ENCODE data around the gene SRPX2. TPM values are rescaled to one million over a fixed set of nuclear protein-coding genes. Genes with fewer than 3 reads are reported as not detected.

Gene SRPX2
- total RNA-seq, 6 experiments from 2014 or later = 3.1 to 13.7 (median 3.7) TPM

- no peak for ATAC-seq
- H3K27me3 ChIP-seq = no peaks in the 10 kb centered on the region
- intact Hi-C loops (cut with DNase I) = no loop called here
- H3K9me3 ChIP-seq = no peaks in the 10 kb centered on the region
- no peaks in the 10 kb centered on the region for H3K4me1 ChIP-seq
- 34% methylated on average over 3 of the region's 3 CpGs for WGBS (ENCODE audit: insufficient coverage, low coverage, low lambda C conversion rate, missing lambda C conversion rate)
- no peak for DNase-seq
- TF ChIP-seq CTCF (IDR thresholded peaks at IDR 0.05) (no peak), POLR2A (IDR thresholded peaks at IDR 0.05) (no peak)
- H3K36me3 ChIP-seq = no peaks in the 10 kb centered on the region
- H3K27ac ChIP-seq = no peak overlapping the region
- no peak overlapping the region for H3K4me3 ChIP-seq
Measured at GRCh38 chrX:100704581-100705203, 60.7 kb downstream of the SRPX2 start.

DNA sequence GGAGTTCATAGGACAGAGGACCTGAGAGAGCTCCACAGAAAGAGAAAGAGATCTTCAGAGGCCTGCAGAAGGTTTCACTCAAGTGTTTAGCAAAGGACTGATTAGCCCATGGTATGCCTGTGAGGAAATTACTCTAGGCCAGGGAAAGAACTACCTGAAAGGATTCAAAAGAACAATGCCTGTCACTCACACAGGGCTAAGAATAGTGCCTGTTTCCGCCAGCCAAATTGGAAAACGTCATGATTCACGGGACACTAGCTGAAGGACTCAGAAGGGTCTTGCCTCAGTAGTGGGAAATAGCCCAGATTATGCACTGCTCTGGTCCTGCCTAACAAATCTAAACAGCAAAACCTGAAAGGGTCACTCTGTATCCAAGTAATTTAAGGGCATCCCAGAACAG, 66.8 kb downstream of the SRPX2 start:
- DNase-seq (no peak), ATAC-seq (peak in 1 of 4 donors; percentile 33)
- Histone ChIP-seq H3K36me3 (no peaks in the 10 kb centered on the region), H3K9me3 (no peaks in the 10 kb centered on the region), H3K27ac (no peak overlapping the region), H3K27me3 (no peaks in the 10 kb centered on the region), H3K4me1 (no peaks in the 10 kb centered on the region), H3K4me3 (no peak overlapping the region)
- 25% methylated on average over 3 of the region's 3 CpGs for WGBS (ENCODE audit: insufficient coverage, low coverage, low lambda C conversion rate, missing lambda C conversion rate)
- TF ChIP-seq CTCF (IDR thresholded peaks at IDR 0.05) = no peak
- TF ChIP-seq POLR2A (IDR thresholded peaks at IDR 0.05) = no peak
- intact Hi-C loops (cut with DNase I) = no loop called here

DNA sequence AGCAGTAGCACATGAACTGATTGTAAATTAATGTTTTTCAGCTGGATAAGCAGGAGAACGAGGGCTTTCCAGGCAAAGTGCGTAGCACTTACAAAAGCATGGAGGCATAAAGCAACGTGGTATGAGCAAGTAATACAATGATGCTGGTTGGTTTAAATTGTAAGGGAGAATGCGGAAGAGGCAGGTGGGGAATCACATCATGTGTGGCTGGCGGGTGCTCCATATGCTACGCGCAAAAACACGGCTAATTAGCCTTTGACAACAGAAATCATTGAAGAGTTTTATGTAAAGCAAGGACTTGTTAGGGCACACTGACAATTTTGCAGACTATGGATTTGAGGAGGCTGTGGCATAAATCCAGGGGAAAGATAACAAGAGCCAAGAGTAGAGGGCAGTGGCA, 73.4 kb downstream of the SRPX2 start:
- Histone ChIP-seq H3K4me1 (no peaks in the 10 kb centered on the region), H3K4me3 (no peak overlapping the region), H3K27me3 (no peaks in the 10 kb centered on the region), H3K36me3 (no peaks in the 10 kb centered on the region), H3K27ac (no peak overlapping the region), H3K9me3 (no peaks in the 10 kb centered on the region)
- DNase-seq (no peak), ATAC-seq (no peak)
- 62% methylated on average over 8 of the region's 8 CpGs for WGBS (ENCODE audit: insufficient coverage, low coverage, low lambda C conversion rate, missing lambda C conversion rate)
- intact Hi-C loops (cut with DNase I) = no loop called here
- TF ChIP-seq CTCF (IDR thresholded peaks at IDR 0.05) (no peak), POLR2A (IDR thresholded peaks at IDR 0.05) (no peak)

GRCh38 chrX:100719139-100719538, 75.1 kb downstream of the SRPX2 start:
- WGBS (ENCODE audit: insufficient coverage, low coverage, low lambda C conversion rate, missing lambda C conversion rate) = 47% methylated on average over 2 of the region's 2 CpGs
- Histone ChIP-seq H3K27me3 (no peaks in the 10 kb centered on the region), H3K36me3 (no peaks in the 10 kb centered on the region), H3K9me3 (no peaks in the 10 kb centered on the region), H3K4me3 (no peak overlapping the region), H3K27ac (no peak overlapping the region), H3K4me1 (no peaks in the 10 kb centered on the region)
- ATAC-seq (peak in 1 of 4 donors; percentile 56), DNase-seq (no peak)
- no peak for TF ChIP-seq POLR2A (IDR thresholded peaks at IDR 0.05)
- intact Hi-C loops (cut with DNase I) = no loop called here

- Histone ChIP-seq H3K36me3 (no peaks in the 10 kb centered on the region), H3K4me1 (no peaks in the 10 kb centered on the region), H3K27me3 (no peaks in the 10 kb centered on the region), H3K4me3 (no peak overlapping the region), H3K27ac (no peak overlapping the region), H3K9me3 (no peaks in the 10 kb centered on the region)
- no peak for ATAC-seq
- TF ChIP-seq POLR2A (IDR thresholded peaks at IDR 0.05) = no peak
- no peak for TF ChIP-seq CTCF (IDR thresholded peaks at IDR 0.05)
- 53% methylated on average over 2 of the region's 2 CpGs for WGBS (ENCODE audit: insufficient coverage, low coverage, low lambda C conversion rate, missing lambda C conversion rate)
- intact Hi-C loops (cut with DNase I) = no loop called here
- no peak for DNase-seq
Measured at GRCh38 chrX:100720301-100720700, 76.3 kb downstream of the SRPX2 start.

All from right lobe of liver (tissue), 6 donors.